GM23338 (cell line): Measurements from ENCODE around the gene ENTPD6. TPM values are rescaled to one million over a fixed set of nuclear protein-coding genes. Genes with fewer than 3 reads are reported as not detected.

Source experiments
- ATAC-seq: fragments of 200-7000 bp; cut with Tn5 transposase; 3 replicates; pipeline ENCODE4 v1.9.1; 2020
- DNase-seq: peaks from one replicate; pipeline ENCODE4 v3.0.0-alpha.2; 2015; ENCODE audit warnings: low spot score
- H2AFZ ChIP-seq: fragments of 200-600 bp; sonication (generic); 2 replicates; pipeline ENCODE4 v1.8.0; 2016; ENCODE audit warnings: antibody characterized with exemption, mild to moderate bottlenecking, moderate library complexity
- H3F3A ChIP-seq: fragments of 200-600 bp; sonication (generic); replicated peaks from 2 replicates; pipeline ENCODE4 v1.8.0; 2017; ENCODE audit warnings: antibody characterized with exemption, mixed run types, low read depth
- H3K27ac ChIP-seq: fragments of 200-600 bp; sonication (generic); 2 replicates; pipeline ENCODE4 v1.6.1; 2016; ENCODE audit warnings: low read depth
- H3K27me3 ChIP-seq: fragments of 200-600 bp; sonication (generic); 2 replicates; pipeline ENCODE4 v1.8.0; 2016; ENCODE audit warnings: mild to moderate bottlenecking, mixed run types, moderate library complexity; ENCODE audit not compliant: insufficient read depth
- H3K36me3 ChIP-seq: fragments of 200-600 bp; sonication (generic); 2 replicates; pipeline ENCODE4 v1.8.0; 2016; ENCODE audit warnings: mild to moderate bottlenecking; ENCODE audit not compliant: insufficient read depth
- H3K4me1 ChIP-seq: fragments of 200-600 bp; sonication (generic); 2 replicates; pipeline ENCODE4 v1.8.0; 2016; ENCODE audit warnings: mild to moderate bottlenecking, moderate library complexity; ENCODE audit not compliant: insufficient read depth
- H3K4me2 ChIP-seq: fragments of 200-600 bp; sonication (generic); 2 replicates; pipeline ENCODE4 v1.7.1; 2017; ENCODE audit warnings: mixed run types
- H3K4me3 ChIP-seq: fragments of 200-600 bp; sonication (generic); 2 replicates; pipeline ENCODE4 v1.6.1; 2016; ENCODE audit warnings: mixed run types
- H3K79me2 ChIP-seq: fragments of 200-600 bp; sonication (generic); replicated peaks from 2 replicates; pipeline ENCODE4 v1.8.0; 2017; ENCODE audit warnings: mild to moderate bottlenecking; ENCODE audit not compliant: insufficient read depth
- H3K9me2 ChIP-seq: fragments of 200-600 bp; sonication (generic); 2 replicates; pipeline ENCODE4 v1.8.0; 2017; ENCODE audit not compliant: insufficient read depth
- H4K20me1 ChIP-seq: fragments of 200-600 bp; sonication (generic); replicated peaks from 2 replicates; pipeline ENCODE4 v1.8.0; 2017; ENCODE audit warnings: mild to moderate bottlenecking; ENCODE audit not compliant: insufficient read depth
- H3K27ac Mint-ChIP-seq: 2 replicates; pipeline ENCODE4 v1.8.0; 2020; ENCODE audit warnings: inconsistent platforms, mild to moderate bottlenecking, moderate library complexity, mixed read lengths
- H3K27me3 Mint-ChIP-seq: 3 replicates; pipeline ENCODE4 v1.8.0; 2022; ENCODE audit warnings: low read depth, mild to moderate bottlenecking, moderate library complexity, mixed read lengths, inconsistent platforms; ENCODE audit not compliant: insufficient read depth, poor library complexity
- H3K36me3 Mint-ChIP-seq: 3 replicates; pipeline ENCODE4 v1.8.0; 2021; ENCODE audit warnings: low read depth, mild to moderate bottlenecking, inconsistent platforms, moderate library complexity, mixed read lengths
- H3K4me1 Mint-ChIP-seq: 3 replicates; pipeline ENCODE4 v1.8.0; 2020; ENCODE audit warnings: mild to moderate bottlenecking, inconsistent platforms, mixed read lengths
- H3K4me3 Mint-ChIP-seq: 3 replicates; pipeline ENCODE4 v1.8.0; 2021; ENCODE audit warnings: moderate library complexity, mild to moderate bottlenecking, inconsistent platforms, mixed read lengths
- H3K9me3 Mint-ChIP-seq: 3 replicates; pipeline ENCODE4 v1.8.0; 2020; ENCODE audit warnings: moderate library complexity, mild to moderate bottlenecking, inconsistent platforms, mixed read lengths
- CREB1 ChIP-seq: fragments of 250-450 bp; sonication (Bioruptor Pico); IDR thresholded peaks from 2 replicates; pipeline ENCODE4 v1.5.0; 2020; ENCODE audit warnings: low read depth, mild to moderate bottlenecking, moderate library complexity
- CTCF ChIP-seq, 2 experiments: fragments of 200-600 bp in 1 of 2; sonication (generic) in 1 of 2; conservative IDR thresholded peaks; 2 replicates each; pipeline versions ENCODE4 v1.5.1 to v1.6.1; 2016 to 2017; ENCODE audit warnings: antibody characterized with exemption in 2 of 2, low read depth in 2 of 2, mild to moderate bottlenecking in 2 of 2, moderate library complexity in 1 of 2
- ETS1 ChIP-seq: IDR thresholded peaks from 2 replicates; pipeline ENCODE4 v1.6.1; 2016; ENCODE audit warnings: antibody characterized with exemption
- EZH2 ChIP-seq: fragments of 200-600 bp; sonication (generic); IDR thresholded peaks from one replicate; pipeline ENCODE4 v1.8.0; 2017; ENCODE audit warnings: antibody characterized with exemption, mild to moderate bottlenecking, low read depth; ENCODE audit not compliant: unreplicated experiment
- EZH2phosphoT487 ChIP-seq: fragments of 200-600 bp; sonication (generic); IDR thresholded peaks from one replicate; pipeline ENCODE4 v1.8.1; 2018; ENCODE audit warnings: antibody characterized with exemption; ENCODE audit not compliant: unreplicated experiment
- JUNB ChIP-seq: IDR thresholded peaks from one replicate; pipeline ENCODE4 v1.6.1; 2016; ENCODE audit warnings: antibody characterized with exemption; ENCODE audit not compliant: unreplicated experiment
- NANOG ChIP-seq: IDR thresholded peaks from 2 replicates; pipeline ENCODE4 v1.6.1; 2016; ENCODE audit warnings: antibody characterized with exemption, borderline replicate concordance
- POLR2AphosphoS5 ChIP-seq: IDR thresholded peaks from 2 replicates; pipeline ENCODE4 v1.6.1; 2016; ENCODE audit warnings: antibody characterized with exemption, low read depth
- ZNF114 ChIP-seq: fragments of 250-450 bp; sonication (Bioruptor Pico); IDR thresholded peaks from 2 replicates; pipeline ENCODE4 v1.5.0; 2020; ENCODE audit warnings: mild to moderate bottlenecking, moderate library complexity
- ZNF331 ChIP-seq: fragments of 250-450 bp; sonication (Bioruptor Pico); IDR thresholded peaks from 2 replicates; pipeline ENCODE4 v1.5.0; 2020; ENCODE audit warnings: low read depth, mild to moderate bottlenecking, moderate library complexity
- ZNF462 ChIP-seq: fragments of 250-450 bp; sonication (Bioruptor Pico); IDR thresholded peaks from 2 replicates; pipeline ENCODE4 v1.5.0; 2020; ENCODE audit warnings: mild to moderate bottlenecking, moderate library complexity
- polyA plus RNA-seq: library from polyadenylated mRNA; unstranded; fragments of >200 nt; fragmentation: Nextera tagmentation; extraction: Ambion mirVana; gene quantifications from 2 replicates; pipeline ENCODE4 v1.2.1, GENCODE V29; 2016
- total RNA-seq: library from RNA; depleted of rRNA; stranded (reverse); fragments of >200 nt; shearing (Covaris generic); gene quantifications from 2 replicates; pipeline ENCODE4 v1.2.3, GENCODE V29; 2014

Gene ENTPD6
- total and polyA plus RNA-seq, 2 experiments from 2014 or later: 19.3 to 45.9 TPM

GRCh38 chr20:25274481-25274880 is 79.0 kb downstream of the ENTPD6 start (continued):
- TF ChIP-seq CTCF (conservative IDR thresholded peaks at IDR 0.05; ENCODE audit: low read depth in 2 of 2): no peak

GRCh38 chr20:25274891-25275812 is 79.6 kb downstream of the ENTPD6 start:
- Histone ChIP-seq H3K4me1 (no peaks in the 10 kb centered on the region), H3K9me2 (no peaks in the 10 kb centered on the region), H2AFZ (no peak overlapping the region), H3F3A (no peaks in the 10 kb centered on the region), H4K20me1 (no peaks in the 10 kb centered on the region), H3K79me2 (no peaks in the 10 kb centered on the region), H3K27me3 (no peaks in the 10 kb centered on the region), H3K27ac (no peak overlapping the region), H3K36me3 (no peaks in the 10 kb centered on the region; the same call in 1 of the 2 replicates), H3K4me3 (no peak overlapping the region), H3K4me2 (no peak overlapping the region)
- TF ChIP-seq CTCF (conservative IDR thresholded peaks at IDR 0.05; ENCODE audit: low read depth in 2 of 2) (no peak), EZH2phosphoT487 (no peak), ETS1 (no peak), CREB1 (CRISPR knock-in tag) (no peak), JUNB (no peak), EZH2 (no peak), ZNF114 (CRISPR knock-in tag) (no peak), ZNF462 (no peak), NANOG (no peak), POLR2AphosphoS5 (no peak), ZNF331 (CRISPR knock-in tag) (no peak)
- Mint-ChIP-seq H3K27me3 (peaks cover 14% of the 10 kb centered on the region), H3K9me3 (no peaks in the 10 kb centered on the region), H3K4me3 (no peak overlapping the region), H3K36me3 (peaks cover 33% of the 10 kb centered on the region), H3K27ac (no peak overlapping the region), H3K4me1 (no peaks in the 10 kb centered on the region)
- ATAC-seq (no peak), DNase-seq (no peak)
